ENCODE measurements around the gene PTPN2. TPM values are rescaled to one million over a fixed set of nuclear protein-coding genes. Genes with fewer than 3 reads are reported as not detected.

The PTPN2 gene
- total and polyA plus RNA-seq, 2 donors (not counting 1 experiment from before 2014, with no cell fraction given) = 41.2 to 75.5 TPM

GRCh38 chr18:12840382-12840781 is 43.7 kb downstream of the PTPN2 start:
- intact Hi-C loops (cut with micrococcal nuclease) = no loop called here
- Histone ChIP-seq H3K9ac (ENCODE audit: low read length) (peak overlapping the region; percentile 40), H3K27ac (ENCODE audit: low read length in 2 of 2) (peak overlapping the region; percentile 83 to 84), H3K4me2 (replicated peaks; ENCODE audit: low read depth, low read length, poor library complexity, severe bottlenecking) (peak overlapping the region; percentile 73), H3K36me3 (replicated peaks in 1 of 2; ENCODE audit: control extremely low read depth in 1 of 2, control insufficient read depth in 1 of 2, extremely low read depth in 1 of 2, insufficient read depth in 2 of 2, low read length in 1 of 2) (no peaks in the 10 kb centered on the region), H3K27me3 (replicated peaks in 1 of 4; ENCODE audit: control extremely low read depth in 1 of 4, control insufficient read depth in 3 of 4, insufficient read depth in 4 of 4, low read length in 3 of 4) (no peaks in the 10 kb centered on the region), H3K9me3 (ENCODE audit: control extremely low read depth in 1 of 3, control insufficient read depth in 2 of 3, insufficient read depth in 1 of 3, low read length in 2 of 3) (no peaks in the 10 kb centered on the region), H2AFZ (ENCODE audit: insufficient read depth, low read depth, low read length, poor library complexity, severe bottlenecking) (no peak overlapping the region), H3K79me2 (ENCODE audit: control insufficient read depth, insufficient read depth, low read length) (peaks cover 78% of the 10 kb centered on the region), H4K20me1 (ENCODE audit: control insufficient read depth, insufficient read depth, low read length, poor library complexity, severe bottlenecking) (peaks cover 13% of the 10 kb centered on the region), H3K4me3 (ENCODE audit: control extremely low read depth in 1 of 5, extremely low read depth in 1 of 5, insufficient read depth in 1 of 5, low read depth in 2 of 5, low read length in 4 of 5) (no peak overlapping the region), H3K4me1 (ENCODE audit: control insufficient read depth in 2 of 2, insufficient read depth in 2 of 2, low read length in 2 of 2) (peaks cover 30 to 40% of the 10 kb centered on the region in 2 donors)
- POLR2A ChIA-PET = interaction anchor here (0.5 kb wide), 1 partner anchor 101 kb away, joined by 3 read pairs; no protein-coding TSS in a partner anchor
- Mint-ChIP-seq H3K9me3 (ENCODE audit: insufficient read depth) (no peaks in the 10 kb centered on the region), H3K4me1 (peaks cover 56% of the 10 kb centered on the region), H3K27me3 (no peaks in the 10 kb centered on the region), H3K27ac (peak overlapping the region; percentile 83), H3K4me3 (peak overlapping the region; percentile 70)
- no peak for ATAC-seq (ENCODE audit: low read depth)
- WGBS (ENCODE audit: insufficient coverage) = 65% methylated on average over 3 of the region's 3 CpGs
- TF ChIP-seq CTCF (IDR thresholded peaks at IDR 0.05) (no peak), EZH2 (IDR thresholded peaks at IDR 0.05; ENCODE audit: borderline replicate concordance, insufficient read depth, low read depth, low read length, poor library complexity, severe bottlenecking) (no peak)
- CTCF ChIA-PET = interaction anchor here (1.0 kb wide), 2 partner anchors 39 to 42 kb away, joined by 3 to 4 read pairs; no protein-coding TSS in a partner anchor
- DNase-seq = no peak

- peaks cover 30 to 37% of the 10 kb centered on the region in 2 donors for H3K4me1 ChIP-seq (ENCODE audit: control insufficient read depth in 2 of 2, insufficient read depth in 2 of 2, low read length in 2 of 2)
Measured at GRCh38 chr18:12839526-12840196, 44.4 kb downstream of the PTPN2 start.

More at GRCh38 chr18:12839526-12840196, 44.4 kb downstream of the PTPN2 start:
- WGBS (ENCODE audit: insufficient coverage) = 60% methylated on average over 1 of the region's 1 CpG
- Histone ChIP-seq H3K4me2 (replicated peaks; ENCODE audit: low read depth, low read length, poor library complexity, severe bottlenecking) (peak overlapping the region; percentile 73), H2AFZ (ENCODE audit: insufficient read depth, low read depth, low read length, poor library complexity, severe bottlenecking) (no peak overlapping the region), H3K36me3 (replicated peaks in 1 of 2; ENCODE audit: control extremely low read depth in 1 of 2, control insufficient read depth in 1 of 2, extremely low read depth in 1 of 2, insufficient read depth in 2 of 2, low read length in 1 of 2) (peaks cover 0 to 3% of the 10 kb centered on the region in 2 experiments), H3K4me3 (ENCODE audit: control extremely low read depth in 1 of 5, extremely low read depth in 1 of 5, insufficient read depth in 1 of 5, low read depth in 2 of 5, low read length in 4 of 5) (peak overlapping the region; percentile 6 to 45 (median 32)), H3K9ac (ENCODE audit: low read length) (peak overlapping the region; percentile 40), H3K79me2 (ENCODE audit: control insufficient read depth, insufficient read depth, low read length) (peaks cover 78% of the 10 kb centered on the region), H3K27ac (ENCODE audit: low read length in 2 of 2) (peak overlapping the region; percentile 83 to 84), H4K20me1 (ENCODE audit: control insufficient read depth, insufficient read depth, low read length, poor library complexity, severe bottlenecking) (peaks cover 13% of the 10 kb centered on the region), H3K9me3 (ENCODE audit: control extremely low read depth in 1 of 3, control insufficient read depth in 2 of 3, insufficient read depth in 1 of 3, low read length in 2 of 3) (no peaks in the 10 kb centered on the region), H3K27me3 (replicated peaks in 1 of 4; ENCODE audit: control extremely low read depth in 1 of 4, control insufficient read depth in 3 of 4, insufficient read depth in 4 of 4, low read length in 3 of 4) (no peaks in the 10 kb centered on the region)
- Mint-ChIP-seq H3K27me3 (no peaks in the 10 kb centered on the region), H3K27ac (peak overlapping the region; percentile 83), H3K4me3 (peak overlapping the region; percentile 70), H3K9me3 (ENCODE audit: insufficient read depth) (no peaks in the 10 kb centered on the region), H3K4me1 (peaks cover 50% of the 10 kb centered on the region)
- DNase-seq (peak; percentile 66), ATAC-seq (ENCODE audit: low read depth) (peak; percentile 73)
- TF ChIP-seq CTCF (IDR thresholded peaks at IDR 0.05) (no peak), EZH2 (IDR thresholded peaks at IDR 0.05; ENCODE audit: borderline replicate concordance, insufficient read depth, low read depth, low read length, poor library complexity, severe bottlenecking) (no peak)
- CTCF ChIA-PET = interaction anchor here (0.9 to 1.0 kb wide), 2 partner anchors 28 to 40 kb away, joined by 3 to 4 read pairs; no protein-coding TSS in a partner anchor
- POLR2A ChIA-PET = interaction anchor here (0.5 to 0.7 kb wide), 2 partner anchors 44 to 102 kb away, joined by 3 to 4 read pairs; no protein-coding TSS in a partner anchor
- intact Hi-C loops (cut with micrococcal nuclease) = loop anchor here (1.0 to 10.0 kb wide), 8 partner anchors 44 to 989 kb away; partner anchors contain the start of genes AFG3L2, CEP192, CEP76 and CHMP1B

All from B cell (primary cell).